GM21390 (cell line): ENCODE data around the gene CTXND1.
A peak's percentile ranks its signal among the peaks of the same experiment; 100 is the strongest.

Source experiments
- ATAC-seq: cut with Tn5 transposase; IDR thresholded peaks from one replicate; pipeline ENCODE4 v1.9.1; 2021; ENCODE audit not compliant: unreplicated experiment

Gene CTXND1

GRCh38 chr15:80183306-80183705 lies 68.7 kb downstream of the CTXND1 start:
- no peak for ATAC-seq

GRCh38 chr15:80182611-80183261 lies 69.3 kb downstream of the CTXND1 start:
- ATAC-seq: no peak

GRCh38 chr15:80180986-80181385 lies 71.0 kb downstream of the CTXND1 start:
- no peak for ATAC-seq

- no peak for ATAC-seq
Observed at GRCh38 chr15:80180468-80180867, 71.5 kb downstream of the CTXND1 start.

- ATAC-seq: no peak
Observed at GRCh38 chr15:80179935-80180334, 72.1 kb downstream of the CTXND1 start.

GRCh38 chr15:80179025-80179759 lies 72.8 kb downstream of the CTXND1 start:
- no peak for ATAC-seq

GRCh38 chr15:80177156-80177555 lies 74.9 kb downstream of the CTXND1 start:
- no peak for ATAC-seq

- no peak for ATAC-seq
Observed at GRCh38 chr15:80176443-80176842, 75.6 kb downstream of the CTXND1 start.

GRCh38 chr15:80175436-80175835 lies 76.6 kb downstream of the CTXND1 start:
- ATAC-seq: no peak

- ATAC-seq: no peak
Observed at GRCh38 chr15:80174017-80174746, 77.8 kb downstream of the CTXND1 start.

GRCh38 chr15:80173022-80173759 lies 78.8 kb downstream of the CTXND1 start:
- peak; percentile 90 for ATAC-seq

GRCh38 chr15:80172401-80172800 lies 79.6 kb downstream of the CTXND1 start:
- no peak for ATAC-seq

GRCh38 chr15:80171787-80172186 lies 80.2 kb downstream of the CTXND1 start:
- ATAC-seq: no peak

- ATAC-seq: no peak
Observed at GRCh38 chr15:80170596-80170995, 81.4 kb downstream of the CTXND1 start.

- no peak for ATAC-seq
Observed at GRCh38 chr15:80169768-80170357, 82.2 kb downstream of the CTXND1 start.

- ATAC-seq: no peak
Observed at GRCh38 chr15:80168421-80168820, 83.6 kb downstream of the CTXND1 start.

GRCh38 chr15:80167936-80168335 lies 84.1 kb downstream of the CTXND1 start:
- ATAC-seq: no peak

- no peak for ATAC-seq
Observed at GRCh38 chr15:80163897-80164296, 88.1 kb downstream of the CTXND1 start.

- no peak for ATAC-seq
Observed at GRCh38 chr15:80163217-80163616, 88.8 kb downstream of the CTXND1 start.

GRCh38 chr15:80162059-80162554 lies 89.9 kb downstream of the CTXND1 start:
- no peak for ATAC-seq
